ENCODE results near the gene PIK3R1.

DNA sequence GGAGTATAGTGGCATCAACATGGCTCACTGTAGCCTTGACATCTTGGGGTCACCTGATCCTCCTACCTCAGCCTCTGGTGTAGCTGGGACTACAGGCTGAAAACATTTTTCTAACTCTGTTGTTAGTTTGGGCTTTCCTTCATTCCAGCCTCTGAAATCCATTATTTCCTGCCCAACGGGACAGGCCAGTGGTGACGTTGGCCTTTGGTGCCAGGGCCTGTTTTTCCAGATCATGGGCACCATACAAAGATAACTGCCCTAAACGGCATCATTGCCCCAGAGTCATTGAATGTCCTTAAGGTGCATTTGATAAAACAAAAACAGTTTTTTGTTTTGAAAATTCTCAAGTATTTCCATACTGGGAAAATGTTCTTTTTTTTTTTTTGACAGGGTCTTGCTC is 32.1 kb downstream of the PIK3R1 start:
- TF ChIP-seq POLR2A (IDR thresholded peaks at IDR 0.05) (no peak), EP300 (IDR thresholded peaks at IDR 0.05; ENCODE audit: low read depth) (no peak)
- TF ChIP-seq, protein P1, sequence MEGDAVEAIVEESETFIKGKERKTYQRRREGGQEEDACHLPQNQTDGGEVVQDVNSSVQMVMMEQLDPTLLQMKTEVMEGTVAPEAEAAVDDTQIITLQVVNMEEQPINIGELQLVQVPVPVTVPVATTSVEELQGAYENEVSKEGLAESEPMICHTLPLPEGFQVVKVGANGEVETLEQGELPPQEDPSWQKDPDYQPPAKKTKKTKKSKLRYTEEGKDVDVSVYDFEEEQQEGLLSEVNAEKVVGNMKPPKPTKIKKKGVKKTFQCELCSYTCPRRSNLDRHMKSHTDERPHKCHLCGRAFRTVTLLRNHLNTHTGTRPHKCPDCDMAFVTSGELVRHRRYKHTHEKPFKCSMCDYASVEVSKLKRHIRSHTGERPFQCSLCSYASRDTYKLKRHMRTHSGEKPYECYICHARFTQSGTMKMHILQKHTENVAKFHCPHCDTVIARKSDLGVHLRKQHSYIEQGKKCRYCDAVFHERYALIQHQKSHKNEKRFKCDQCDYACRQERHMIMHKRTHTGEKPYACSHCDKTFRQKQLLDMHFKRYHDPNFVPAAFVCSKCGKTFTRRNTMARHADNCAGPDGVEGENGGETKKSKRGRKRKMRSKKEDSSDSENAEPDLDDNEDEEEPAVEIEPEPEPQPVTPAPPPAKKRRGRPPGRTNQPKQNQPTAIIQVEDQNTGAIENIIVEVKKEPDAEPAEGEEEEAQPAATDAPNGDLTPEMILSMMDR (IDR thresholded peaks at IDR 0.05) = no peak
